HCT116 (cell line): Measurements from ENCODE around the gene HORMAD1. TPM values are rescaled to one million over a fixed set of nuclear protein-coding genes. Genes with fewer than 3 reads are reported as not detected.

Experiments used
- ATAC-seq: fragments of 200-7000 bp; cut with Tn5 transposase; 2 replicates; pipeline ENCODE4 v1.9.1; 2020; ENCODE audit warnings: mild to moderate bottlenecking, moderate library complexity
- BruUV-seq: library from RNA; stranded (reverse); fragments of 400-500 nt; replicated peaks from 2 replicates; lab custom pipeline; 2021; lab: Mats Ljungman, UMichigan
- CTCF ChIA-PET: fragments of 300-600 bp; sonication (Branson Sonifier 250); formaldehyde crosslinking; loops from one replicate; lab custom pipeline; 2021; ENCODE audit warnings: antibody characterized with exemption; lab: Charles Lee
- POLR2A ChIA-PET: fragments of 300-600, 350-600 bp; sonication (Branson Sonifier 250); formaldehyde crosslinking; loops from one replicate; lab custom pipeline; 2021; ENCODE audit warnings: antibody characterized with exemption; lab: Charles Lee
- RAD21 ChIA-PET, 2 experiments: fragments of 300-600 bp; sonication (Branson Sonifier 250); formaldehyde crosslinking; loops; one replicate each; lab custom pipeline; 2023; ENCODE audit warnings: low total read pairs in 2 of 2; ENCODE audit not compliant: uncharacterized antibody in 2 of 2, unreplicated experiment in 2 of 2, low non-redundant PET in 1 of 2; lab: Charles Lee
- DNase-seq: peaks from one replicate; pipeline ENCODE4 v3.0.0-alpha.2; 2010; ENCODE audit warnings: low read depth, low spot score
- H2AFZ ChIP-seq: fragments of 200-600 bp; shearing (Covaris generic), sonication (generic); 2 replicates; pipeline ENCODE4 v1.6.1; 2017; ENCODE audit warnings: low read depth, mixed run types, mixed read lengths, antibody characterized with exemption, low read length; ENCODE audit not compliant: poor library complexity, severe bottlenecking
- H3K27ac ChIP-seq: 2 replicates; pipeline ENCODE4 v1.5.1; 2012; ENCODE audit warnings: low read depth, low read length
- H3K27me3 ChIP-seq: fragments of 200-600 bp; sonication (generic); 2 replicates; pipeline ENCODE4 v1.6.1; 2016; ENCODE audit warnings: mixed run types, low read length, mixed read lengths; ENCODE audit not compliant: insufficient read depth
- H3K36me3 ChIP-seq, 2 experiments: fragments of 200-500 bp in 1 of 2; fragments of 200-600 bp in 1 of 2; sonication (Bioruptor generic) in 1 of 2; sonication (generic) in 1 of 2; 2 replicates each; pipeline versions ENCODE4 v1.5.1 to v1.6.1; 2014 to 2016; ENCODE audit warnings: low read length in 2 of 2, inconsistent platforms in 1 of 2, mixed read lengths in 1 of 2, mixed run types in 1 of 2; ENCODE audit not compliant: insufficient read depth in 2 of 2, control insufficient read depth in 1 of 2
- H3K4me1 ChIP-seq, 2 experiments: fragments of 200-600 bp in 1 of 2; sonication (generic) in 1 of 2; 2 replicates each; pipeline versions ENCODE4 v1.5.1 to v1.6.1; 2012 to 2017; ENCODE audit warnings: low read length in 2 of 2, inconsistent platforms in 1 of 2, mild to moderate bottlenecking in 1 of 2, mixed read lengths in 1 of 2, mixed run types in 1 of 2, moderate library complexity in 1 of 2; ENCODE audit not compliant: insufficient read depth in 2 of 2, control insufficient read depth in 1 of 2
- H3K4me2 ChIP-seq: fragments of 200-600 bp; sonication (generic); 2 replicates; pipeline ENCODE4 v1.6.1; 2017; ENCODE audit warnings: mixed run types, low read length, mixed read lengths
- H3K4me3 ChIP-seq, 2 experiments: fragments of 200-600 bp in 1 of 2; sonication (generic) in 1 of 2; replicated peaks in 1 of 2; 2 replicates each; pipeline ENCODE4 v1.5.1; 2011 to 2016; ENCODE audit warnings: low read length in 2 of 2, control low read depth in 1 of 2, low read depth in 1 of 2, mild to moderate bottlenecking in 1 of 2, mixed read lengths in 1 of 2, mixed run types in 1 of 2
- H3K79me2 ChIP-seq: fragments of 200-600 bp; sonication (generic); 2 replicates; pipeline ENCODE4 v1.6.1; 2017; ENCODE audit warnings: mild to moderate bottlenecking, mixed run types, low read length, moderate library complexity, mixed read lengths; ENCODE audit not compliant: insufficient read depth
- H3K9ac ChIP-seq: fragments of 200-600 bp; sonication (generic); 2 replicates; pipeline ENCODE4 v1.6.1; 2016; ENCODE audit warnings: low read length, mixed read lengths
- H3K9me2 ChIP-seq: fragments of 200-600 bp; sonication (generic), shearing (Covaris generic); 2 replicates; pipeline ENCODE4 v1.6.1; 2017; ENCODE audit warnings: mixed run types, mild to moderate bottlenecking, moderate library complexity; ENCODE audit not compliant: insufficient read depth
- H3K9me3 ChIP-seq, 2 experiments: fragments of 200-500 bp in 1 of 2; fragments of 200-600 bp in 1 of 2; sonication (Bioruptor generic) in 1 of 2; sonication (generic) in 1 of 2; 2 replicates each; pipeline ENCODE4 v1.6.1; 2014 to 2017; ENCODE audit warnings: low read length in 2 of 2, mixed read lengths in 2 of 2, inconsistent platforms in 1 of 2, low read depth in 1 of 2, mild to moderate bottlenecking in 1 of 2, mixed run types in 1 of 2, moderate library complexity in 1 of 2; ENCODE audit not compliant: control insufficient read depth in 1 of 2, insufficient read depth in 1 of 2
- H4K20me1 ChIP-seq: fragments of 200-600 bp; sonication (generic), shearing (Covaris generic); 2 replicates; pipeline ENCODE4 v1.6.1; 2017; ENCODE audit warnings: mixed run types, mild to moderate bottlenecking, moderate library complexity; ENCODE audit not compliant: insufficient read depth
- CBX3 ChIP-seq: IDR thresholded peaks from 2 replicates; pipeline ENCODE4 v1.6.1; 2012; ENCODE audit warnings: low read depth
- EGR1 ChIP-seq: IDR thresholded peaks from 2 replicates; pipeline ENCODE4 v1.6.1; 2012; ENCODE audit warnings: low read depth
- ELF1 ChIP-seq: IDR thresholded peaks from 2 replicates; pipeline ENCODE4 v1.6.1; 2012; ENCODE audit warnings: low read depth, borderline replicate concordance
- EZH2phosphoT487 ChIP-seq: fragments of 200-600 bp; IDR thresholded peaks from 2 replicates; pipeline ENCODE4 v1.6.1; 2018; ENCODE audit warnings: antibody characterized with exemption, borderline replicate concordance
- JUND ChIP-seq: IDR thresholded peaks from 2 replicates; pipeline ENCODE4 v1.6.1; 2012
- POLR2A ChIP-seq: IDR thresholded peaks from 2 replicates; pipeline ENCODE4 v1.7.0; 2011; ENCODE audit warnings: borderline replicate concordance; ENCODE audit not compliant: insufficient read depth, insufficient read length; ENCODE audit errors: extremely low read depth
- POLR2AphosphoS5 ChIP-seq: IDR thresholded peaks from 2 replicates; pipeline ENCODE4 v1.6.1; 2011; ENCODE audit warnings: mild to moderate bottlenecking, low read depth, low read length, moderate library complexity
- RAD21 ChIP-seq: IDR thresholded peaks from 2 replicates; pipeline ENCODE4 v1.6.1; 2012; ENCODE audit warnings: low read depth, mild to moderate bottlenecking
- REST ChIP-seq: IDR thresholded peaks from 2 replicates; pipeline ENCODE4 v1.6.1; 2012; ENCODE audit warnings: low read depth
- SIN3A ChIP-seq: IDR thresholded peaks from 2 replicates; pipeline ENCODE4 v1.6.1; 2012; ENCODE audit warnings: low read depth
- SP1 ChIP-seq: IDR thresholded peaks from 2 replicates; pipeline ENCODE4 v1.6.1; 2012; ENCODE audit warnings: low read depth
- SRF ChIP-seq: IDR thresholded peaks from 2 replicates; pipeline ENCODE4 v1.6.1; 2012; ENCODE audit warnings: low read depth
- TCF7L2 ChIP-seq: IDR thresholded peaks from 2 replicates; pipeline ENCODE4 v1.7.0; 2011; ENCODE audit warnings: borderline replicate concordance, inconsistent platforms; ENCODE audit not compliant: insufficient read depth, insufficient read length; ENCODE audit errors: extremely low read depth
- YY1 ChIP-seq: IDR thresholded peaks from 2 replicates; pipeline ENCODE4 v1.6.1; 2011; ENCODE audit warnings: low read length, low read depth, moderate library complexity, mild to moderate bottlenecking; ENCODE audit not compliant: insufficient replicate concordance; ENCODE audit errors: extremely low read depth
- ZBTB33 ChIP-seq: IDR thresholded peaks from 2 replicates; pipeline ENCODE4 v1.6.1; 2011; ENCODE audit warnings: mild to moderate bottlenecking, low read length, moderate library complexity; ENCODE audit not compliant: insufficient replicate concordance; ENCODE audit errors: extremely low read depth
- ZFX ChIP-seq: fragments of 450-650 bp; IDR thresholded peaks from 2 replicates; pipeline ENCODE4 v1.6.1; 2017
- ZNF274 ChIP-seq: fragments of 200-500 bp; sonication (Bioruptor generic); IDR thresholded peaks from 2 replicates; pipeline ENCODE4 v1.6.1; 2014; ENCODE audit warnings: mild to moderate bottlenecking, low read depth, low read length, inconsistent platforms
- intact Hi-C: fragments of 100-400 bp; cut with micrococcal nuclease; formaldehyde crosslinking; loops from 2 replicates; pipeline ENCODE4 v1.10.0; 2022
- total RNA-seq: library from RNA; stranded (reverse); gene quantifications from one replicate; pipeline ENCODE4 v1.2.1, GENCODE V29; 2021; ENCODE audit not compliant: unreplicated experiment
- TF ChIP-seq, protein P1 (sequence below), 3 experiments: fragments of 200-600 bp in 1 of 3; sonication (generic) in 1 of 3; IDR thresholded peaks in 2 of 3; conservative IDR thresholded peaks in 1 of 3; 2 replicates each; pipeline ENCODE4 v1.5.1; 2012 to 2017; ENCODE audit warnings: low read depth in 2 of 3, low read length in 2 of 3, antibody characterized with exemption in 1 of 3, borderline replicate concordance in 1 of 3, control low read depth in 1 of 3, mild to moderate bottlenecking in 1 of 3, mixed read lengths in 1 of 3, mixed run types in 1 of 3, moderate library complexity in 1 of 3; ENCODE audit not compliant: insufficient read depth in 1 of 3
- TF ChIP-seq, protein P2 (sequence below): IDR thresholded peaks from 2 replicates; pipeline ENCODE4 v1.6.1; 2012

The HORMAD1 gene
- total RNA-seq, 1 experiment from 2014 or later = not detected

- no peak overlapping the region for H3K4me2 ChIP-seq
- ChIA-PET RAD21 (no interaction called here), CTCF (no interaction called here), POLR2A (no interaction called here)
- H3K9ac ChIP-seq = no peak overlapping the region
- no peak for DNase-seq
- H3K9me3 ChIP-seq = no peaks in the 10 kb centered on the region
- BruUV-seq = no TSS peak
- H3K9me2 ChIP-seq = no peaks in the 10 kb centered on the region
- ATAC-seq = no peak
- no peaks in the 10 kb centered on the region for H3K36me3 ChIP-seq
- no peaks in the 10 kb centered on the region for H3K79me2 ChIP-seq
- H3K4me1 ChIP-seq = peaks cover 0 to 7% of the 10 kb centered on the region in 2 experiments; a peak in 2 of 4 replicates
- no peaks in the 10 kb centered on the region for H3K27me3 ChIP-seq
- H3K4me3 ChIP-seq = no peak overlapping the region
- H3K27ac ChIP-seq = no peak overlapping the region
- H4K20me1 ChIP-seq = no peaks in the 10 kb centered on the region
- no peak for TF ChIP-seq ZBTB33
- TF ChIP-seq SIN3A = no peak
- TF ChIP-seq ELF1 = no peak
- TF ChIP-seq CBX3 = no peak
- TF ChIP-seq POLR2AphosphoS5 = no peak
- no peak for TF ChIP-seq RAD21
- no peak for TF ChIP-seq YY1
- TF ChIP-seq EZH2phosphoT487 = no peak
- no peak for TF ChIP-seq JUND
- TF ChIP-seq POLR2A = no peak
- no peak for TF ChIP-seq REST
- TF ChIP-seq, protein P1, sequence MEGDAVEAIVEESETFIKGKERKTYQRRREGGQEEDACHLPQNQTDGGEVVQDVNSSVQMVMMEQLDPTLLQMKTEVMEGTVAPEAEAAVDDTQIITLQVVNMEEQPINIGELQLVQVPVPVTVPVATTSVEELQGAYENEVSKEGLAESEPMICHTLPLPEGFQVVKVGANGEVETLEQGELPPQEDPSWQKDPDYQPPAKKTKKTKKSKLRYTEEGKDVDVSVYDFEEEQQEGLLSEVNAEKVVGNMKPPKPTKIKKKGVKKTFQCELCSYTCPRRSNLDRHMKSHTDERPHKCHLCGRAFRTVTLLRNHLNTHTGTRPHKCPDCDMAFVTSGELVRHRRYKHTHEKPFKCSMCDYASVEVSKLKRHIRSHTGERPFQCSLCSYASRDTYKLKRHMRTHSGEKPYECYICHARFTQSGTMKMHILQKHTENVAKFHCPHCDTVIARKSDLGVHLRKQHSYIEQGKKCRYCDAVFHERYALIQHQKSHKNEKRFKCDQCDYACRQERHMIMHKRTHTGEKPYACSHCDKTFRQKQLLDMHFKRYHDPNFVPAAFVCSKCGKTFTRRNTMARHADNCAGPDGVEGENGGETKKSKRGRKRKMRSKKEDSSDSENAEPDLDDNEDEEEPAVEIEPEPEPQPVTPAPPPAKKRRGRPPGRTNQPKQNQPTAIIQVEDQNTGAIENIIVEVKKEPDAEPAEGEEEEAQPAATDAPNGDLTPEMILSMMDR (IDR thresholded peaks at IDR 0.05 in 2 of 3, conservative IDR thresholded peaks at IDR 0.05 in 1 of 3; ENCODE audit: borderline replicate concordance in 1 of 3, insufficient read depth in 1 of 3, low read depth in 2 of 3, low read length in 2 of 3) = no peak
- TF ChIP-seq TCF7L2 = no peak
- no peak for TF ChIP-seq ZFX
- no peak for TF ChIP-seq SRF
- TF ChIP-seq, protein P2, sequence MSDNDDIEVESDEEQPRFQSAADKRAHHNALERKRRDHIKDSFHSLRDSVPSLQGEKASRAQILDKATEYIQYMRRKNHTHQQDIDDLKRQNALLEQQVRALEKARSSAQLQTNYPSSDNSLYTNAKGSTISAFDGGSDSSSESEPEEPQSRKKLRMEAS = no peak
- no peak for TF ChIP-seq ZNF274
- no peak for TF ChIP-seq SP1
- no peak for TF ChIP-seq EGR1
- TF ChIP-seq, all 23 proteins: peak for 0
- no peak overlapping the region for H2AFZ ChIP-seq
- intact Hi-C loops = no loop called here
Measured at GRCh38 chr1:150749720-150750311, 29.1 kb upstream of the HORMAD1 start.
